Omental fat pad (tissue), 4 donors: Measurements from ENCODE around the gene IER5. TPM values are rescaled to one million over a fixed set of nuclear protein-coding genes. Genes with fewer than 3 reads are reported as not detected.

Experiments used
- ATAC-seq: fragments of 150-250 bp; one replicate; pipeline ENCODE4 v1.9.1; 2016; ENCODE audit warnings: mild to moderate bottlenecking, moderate library complexity; ENCODE audit not compliant: low FRiP score
- DNase-seq: peaks from one replicate; pipeline ENCODE4 v3.0.0-alpha.2; 2019; ENCODE audit warnings: low spot score
- CTCF ChIP-seq, 3 donors: fragments of 450-650 bp; IDR thresholded peaks; one replicate each; pipeline ENCODE4 v1.5.1; 2016 to 2017; ENCODE audit warnings: antibody characterized with exemption in 3 of 3, mild to moderate bottlenecking in 3 of 3, moderate library complexity in 2 of 3
- total RNA-seq, 4 donors: library from RNA; depleted of rRNA; stranded (reverse); fragments of >200 nt; gene quantifications; one replicate each; pipeline ENCODE4 v1.1.0, GENCODE V29; 2016

Gene IER5
- total RNA-seq, 4 donors from 2014 or later, result 6.7 to 45.4 (median 19.5) TPM

- TF ChIP-seq CTCF (IDR thresholded peaks at IDR 0.05), result no peak
- ATAC-seq (no peak), DNase-seq (no peak)
These were observed 14.9 kb downstream of the IER5 start for GRCh38 chr1:181103399-181103798.

- DNase-seq (no peak), ATAC-seq (peak; percentile 10)
- no peak for TF ChIP-seq CTCF (IDR thresholded peaks at IDR 0.05)
These were observed 15.7 kb downstream of the IER5 start for GRCh38 chr1:181104042-181104789.

- DNase-seq, result no peak
These were observed 16.3 kb downstream of the IER5 start for GRCh38 chr1:181104790-181105133.

DNA sequence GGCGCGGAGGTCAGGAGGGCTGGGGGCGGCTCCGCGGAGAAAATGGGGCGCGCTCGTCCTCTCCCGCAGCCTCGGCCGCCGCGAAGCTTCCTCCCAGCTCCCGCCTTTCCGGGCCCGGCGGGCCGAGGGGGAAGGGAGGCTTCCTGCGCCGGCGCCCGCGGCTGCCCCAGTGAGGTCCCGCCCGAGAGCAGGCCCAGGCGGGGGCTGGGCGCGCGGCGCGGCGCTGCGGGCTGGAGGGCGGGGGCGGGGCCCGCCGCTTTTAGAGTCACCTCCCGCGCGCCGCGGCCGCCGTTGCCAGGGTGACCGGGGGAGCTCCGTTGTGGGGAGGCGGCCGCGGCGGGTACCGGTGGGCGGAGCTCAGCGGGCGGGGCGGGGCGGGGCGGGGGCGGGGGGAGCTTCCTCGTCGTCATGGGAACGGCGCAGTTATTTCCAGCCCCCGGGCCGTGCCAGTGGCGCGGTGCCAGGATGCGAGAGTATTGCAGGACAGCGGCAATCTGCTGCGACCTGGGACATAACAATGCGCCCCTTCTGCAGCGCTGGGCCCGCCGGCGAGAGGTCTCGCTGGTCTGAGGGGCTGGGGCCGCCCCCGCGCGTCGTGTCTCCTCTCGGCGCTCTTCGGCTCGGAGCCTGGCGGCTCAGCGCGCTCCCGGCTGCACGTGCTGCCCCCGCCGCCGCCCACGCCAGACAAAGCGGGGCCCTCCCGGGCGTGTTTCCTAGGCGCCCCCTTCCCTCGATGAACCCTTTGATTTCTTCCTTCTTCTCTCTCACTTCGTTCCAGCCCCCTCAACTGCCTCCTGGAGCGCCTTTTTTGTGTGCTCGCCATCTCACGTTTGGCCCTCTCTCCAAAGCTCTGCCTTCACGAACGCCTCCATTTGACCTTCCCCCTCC lies 16.9 kb downstream of the IER5 start:
- ATAC-seq, result peak; percentile 91
- no peak for TF ChIP-seq CTCF (IDR thresholded peaks at IDR 0.05)
- DNase-seq, result peak; percentile 85

More at GRCh38 chr1:181104790-181105133, 16.3 kb downstream of the IER5 start:
- ATAC-seq, result no peak
- TF ChIP-seq CTCF (IDR thresholded peaks at IDR 0.05), result no peak

GRCh38 chr1:181106022-181106312 lies 17.5 kb downstream of the IER5 start:
- DNase-seq (no peak), ATAC-seq (no peak)
- no peak for TF ChIP-seq CTCF (IDR thresholded peaks at IDR 0.05)

DNA sequence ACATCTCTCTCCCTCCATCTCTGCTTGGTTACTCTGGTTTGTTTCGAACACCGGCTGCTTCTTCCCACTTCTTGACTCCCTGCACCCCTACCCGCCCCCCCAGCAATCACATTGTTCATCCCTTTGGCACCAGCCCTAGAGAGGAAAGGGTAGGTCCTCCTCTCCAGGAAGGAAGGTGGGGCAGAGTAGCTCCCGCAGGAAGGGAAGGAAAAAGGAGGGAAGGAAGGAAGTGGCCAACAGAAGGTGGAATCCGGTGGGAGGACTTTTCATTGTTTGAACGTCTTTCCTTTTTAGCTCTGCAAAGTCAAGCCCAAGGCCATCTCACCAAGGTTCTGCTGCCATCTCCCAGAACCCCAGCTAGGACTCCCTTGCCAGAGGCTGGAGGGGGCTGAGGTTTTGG lies 18.0 kb downstream of the IER5 start:
- no peak for TF ChIP-seq CTCF (IDR thresholded peaks at IDR 0.05)
- ATAC-seq (no peak), DNase-seq (no peak)
